T-cell (primary cell): Measurements from ENCODE around the gene IFT27. TPM values are rescaled to one million over a fixed set of nuclear protein-coding genes. Genes with fewer than 3 reads are reported as not detected.

Experiments used
- ATAC-seq, 4 experiments: fragments of 200-7000 bp in 3 of 4; fragments of 150-1000 bp in 1 of 4; cut with Tn5 transposase; replicated peaks in 1 of 4; 1 replicate in 3 of 4; 2 replicates in 1 of 4; pipeline ENCODE4 v1.10.0; 2021; ENCODE audit warnings: moderate library complexity in 3 of 4, mild to moderate bottlenecking in 2 of 4, moderate number of reproducible peaks in 1 of 4
- CTCF ChIA-PET, 2 donors: fragments of 300-600 bp; sonication (Branson Sonifier 250); formaldehyde crosslinking; loops; one replicate each; lab custom pipeline; 2022; ENCODE audit warnings: antibody characterized with exemption in 2 of 2; lab: Charles Lee
- POLR2A ChIA-PET, 2 donors: fragments of 300-600 bp; sonication (Branson Sonifier 250); formaldehyde crosslinking; loops; one replicate each; lab custom pipeline; 2022; ENCODE audit warnings: antibody characterized with exemption in 2 of 2; lab: Charles Lee
- DNase-seq, 35 experiments: peaks; one replicate each; pipeline versions ENCODE4 v3.0.0 to v3.0.0-alpha.2; 2013 to 2023
- H3K27ac ChIP-seq: one replicate; pipeline ENCODE4 v1.5.1; 2013; ENCODE audit warnings: low read length
- H3K27me3 ChIP-seq, 2 experiments: replicated peaks in 1 of 2; 1 replicate in 1 of 2; 2 replicates in 1 of 2; pipeline versions ENCODE4 v1.6.1 to v1.7.0; 2013; ENCODE audit warnings: low read length in 1 of 2, mixed read lengths in 1 of 2; ENCODE audit not compliant: control insufficient read depth in 2 of 2, insufficient read depth in 2 of 2; ENCODE audit errors: extremely low read depth in 1 of 2
- H3K36me3 ChIP-seq, 2 donors: 1 replicate in 1 of 2; 2 replicates in 1 of 2; pipeline versions ENCODE4 v1.6.1 to v1.7.0; 2013; ENCODE audit warnings: low read length in 1 of 2; ENCODE audit not compliant: control insufficient read depth in 2 of 2, insufficient read depth in 1 of 2; ENCODE audit errors: extremely low read depth in 1 of 2
- H3K4me1 ChIP-seq, 2 experiments: 1 replicate in 1 of 2; 2 replicates in 1 of 2; pipeline versions ENCODE4 v1.6.1 to v1.7.0; 2013; ENCODE audit warnings: low read length in 2 of 2, mixed read lengths in 1 of 2; ENCODE audit not compliant: insufficient read depth in 2 of 2, control insufficient read depth in 1 of 2; ENCODE audit errors: extremely low read depth in 1 of 2
- H3K4me3 ChIP-seq, 2 donors: 1 replicate in 1 of 2; 2 replicates in 1 of 2; pipeline versions ENCODE4 v1.5.1 to v1.7.0; 2013; ENCODE audit warnings: mild to moderate bottlenecking in 2 of 2, low read length in 1 of 2, moderate library complexity in 1 of 2; ENCODE audit not compliant: control insufficient read depth in 1 of 2; ENCODE audit errors: extremely low read depth in 1 of 2
- H3K9me3 ChIP-seq: 2 replicates; pipeline ENCODE4 v1.7.0; 2013
- H3K27ac Mint-ChIP-seq, 2 donors: one replicate each; pipeline ENCODE4 v1.8.0; 2020 to 2021; ENCODE audit warnings: mild to moderate bottlenecking in 2 of 2, mixed read lengths in 2 of 2
- H3K27me3 Mint-ChIP-seq, 2 donors: one replicate each; pipeline ENCODE4 v1.8.0; 2021 to 2022; ENCODE audit warnings: mixed read lengths in 2 of 2
- H3K36me3 Mint-ChIP-seq: one replicate; pipeline ENCODE4 v1.8.0; 2021; ENCODE audit warnings: mixed read lengths
- H3K4me1 Mint-ChIP-seq, 3 donors: one replicate each; pipeline ENCODE4 v1.8.0; 2020 to 2022; ENCODE audit warnings: mixed read lengths in 3 of 3, mild to moderate bottlenecking in 1 of 3
- H3K4me3 Mint-ChIP-seq, 3 donors: one replicate each; pipeline ENCODE4 v1.8.0; 2020 to 2022; ENCODE audit warnings: mild to moderate bottlenecking in 3 of 3, mixed read lengths in 3 of 3, moderate library complexity in 3 of 3
- H3K9me3 Mint-ChIP-seq, 3 donors: one replicate each; pipeline ENCODE4 v1.8.0; 2020 to 2022; ENCODE audit warnings: mixed read lengths in 3 of 3
- whole genome bisulfite sequencing: methylation state at CpG from one replicate; pipeline ENCODE4 v1.1.5; 2013; ENCODE audit warnings: missing lambda C conversion rate; ENCODE audit not compliant: insufficient coverage; 5-methylcytosine and 5-hydroxymethylcytosine counted together
- total RNA-seq, 35 experiments: library from RNA in 6 of 35; stranded (reverse) in 6 of 35; fragments of 120-200 nt in 1 of 35; gene quantifications; one replicate each; pipeline versions ENCODE4 v1.2.1 to v1.2.4 and lab custom pipeline; 2013 to 2026

IFT27 gene
- total RNA-seq, 5 donors from 2014 or later (not counting 1 experiment from before 2014, with no cell fraction given): 19.1 to 34.5 (median 32.0) TPM

DNA sequence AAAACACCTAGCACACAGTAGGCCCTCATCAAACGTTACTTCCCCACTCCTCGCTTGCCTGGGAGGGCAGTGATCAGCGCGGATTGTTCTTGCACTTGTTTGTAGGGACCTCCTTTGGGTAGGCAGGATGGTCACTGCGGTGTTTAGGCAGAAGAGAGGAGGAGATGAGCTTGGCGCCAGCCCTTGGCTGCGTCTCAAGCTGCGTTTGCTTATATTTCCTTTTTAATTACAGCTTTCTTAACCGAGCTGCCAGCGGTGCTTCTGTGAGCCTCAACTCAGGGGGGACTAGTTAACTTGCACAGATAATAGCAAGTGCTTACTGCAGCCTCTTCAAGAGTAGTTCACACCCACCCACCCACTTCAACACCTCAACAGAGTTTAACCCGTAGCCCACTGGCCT is 15.1 kb downstream of the IFT27 start:
- no peak for DNase-seq
- no peaks in the 10 kb centered on the region for H3K9me3 Mint-ChIP-seq
- Histone ChIP-seq H3K4me1 (peaks cover 0 to 11% of the 10 kb centered on the region in 2 experiments), H3K4me3 (no peak overlapping the region), H3K27ac (no peak overlapping the region), H3K27me3 (peaks cover 0 to 8% of the 10 kb centered on the region in 2 experiments), H3K36me3 (peaks cover 3 to 9% of the 10 kb centered on the region in 2 donors), H3K9me3 (no peaks in the 10 kb centered on the region)
- no peak overlapping the region for H3K4me3 Mint-ChIP-seq
- ATAC-seq: no peak
- POLR2A ChIA-PET: no interaction called here
- no peak overlapping the region for H3K27ac Mint-ChIP-seq
- 71% methylated on average over 2 of the region's 11 CpGs for WGBS
- H3K36me3 Mint-ChIP-seq: peaks cover 15% of the 10 kb centered on the region
- H3K27me3 Mint-ChIP-seq: no peaks in the 10 kb centered on the region
- peaks cover 5 to 11% (median 7%) of the 10 kb centered on the region in 3 donors for H3K4me1 Mint-ChIP-seq
- CTCF ChIA-PET: interaction anchor here (0.5 to 0.6 kb wide), 2 partner anchors 215 to 555 kb away, joined by 3 to 9 read pairs; no protein-coding TSS in a partner anchor

DNA sequence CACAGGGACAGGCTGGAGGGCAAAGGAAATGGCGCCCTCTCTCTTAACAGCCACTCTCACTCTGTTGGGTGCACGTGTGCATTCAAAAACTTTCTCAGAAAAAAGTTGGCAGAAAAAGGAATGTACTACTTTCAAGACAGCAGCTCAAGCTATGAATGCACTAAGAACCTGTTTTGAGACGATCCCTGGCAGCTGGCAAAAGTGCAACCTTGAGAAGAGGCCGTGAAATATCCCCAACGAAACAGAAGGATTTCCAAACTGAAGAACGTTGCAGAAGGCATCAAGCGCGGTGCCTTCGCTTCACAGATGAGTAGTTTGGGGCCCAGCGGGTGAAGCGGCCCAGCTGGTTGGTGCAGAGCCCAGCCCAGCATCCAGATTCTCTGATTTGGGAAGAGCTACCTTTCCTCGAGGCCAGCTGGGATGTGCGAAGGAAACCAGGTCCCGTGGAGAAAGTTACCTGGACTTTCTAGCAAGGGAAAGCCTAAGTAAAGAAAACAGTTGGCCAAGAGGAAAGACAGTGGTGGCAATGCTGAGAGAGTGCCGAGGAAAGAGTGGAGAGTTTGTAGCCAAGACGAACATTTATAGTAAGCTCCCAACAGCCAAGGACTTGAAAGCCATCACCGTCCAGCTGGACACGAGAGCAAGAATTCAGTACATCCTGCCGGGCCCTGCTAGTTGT is 16.3 kb downstream of the IFT27 start:
- Mint-ChIP-seq H3K4me1 (peaks cover 5 to 11% (median 7%) of the 10 kb centered on the region in 3 donors), H3K9me3 (no peaks in the 10 kb centered on the region), H3K27me3 (peaks cover 3 to 5% of the 10 kb centered on the region in 2 donors), H3K4me3 (no peak overlapping the region), H3K27ac (no peak overlapping the region), H3K36me3 (peaks cover 9% of the 10 kb centered on the region)
- Histone ChIP-seq H3K4me1 (peaks cover 0 to 12% of the 10 kb centered on the region in 2 experiments), H3K27ac (no peak overlapping the region), H3K9me3 (no peaks in the 10 kb centered on the region), H3K4me3 (no peak overlapping the region), H3K27me3 (peaks cover 0 to 11% of the 10 kb centered on the region in 2 experiments), H3K36me3 (peaks cover 3 to 4% of the 10 kb centered on the region in 2 donors)
- WGBS: 92% methylated on average over 18 of the region's 19 CpGs
- DNase-seq (no peak), ATAC-seq (no peak)
- ChIA-PET POLR2A (no interaction called here), CTCF (interaction anchor here in 1 of 2 donors (0.6 kb wide), 1 partner anchor 220 kb away, joined by 4 read pairs; no protein-coding TSS in a partner anchor)

DNA sequence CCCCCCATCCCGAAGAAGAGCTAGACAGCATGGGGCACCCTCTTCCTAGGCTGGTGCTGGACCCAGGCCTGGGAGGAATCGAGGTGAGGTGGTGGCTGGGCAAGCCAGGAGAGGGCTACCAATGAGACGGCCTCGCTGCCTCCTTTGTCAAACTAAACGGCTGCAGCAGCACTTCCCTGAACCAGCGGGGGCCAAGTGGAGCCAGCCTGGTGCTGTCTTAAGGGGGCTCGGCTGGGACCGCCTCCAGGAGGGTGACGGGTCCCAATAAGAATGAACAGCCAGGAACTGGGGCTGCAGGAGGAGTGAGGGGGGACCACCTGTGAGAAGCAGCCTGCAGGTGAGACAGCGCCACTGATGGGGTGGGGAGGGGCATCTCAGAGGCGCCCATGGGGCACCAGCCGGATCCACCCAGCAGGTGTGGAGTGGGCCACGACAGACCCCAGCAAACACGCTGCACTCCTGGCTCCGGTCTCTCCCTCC is 17.1 kb downstream of the IFT27 start:
- H3K4me1 ChIP-seq: peaks cover 0 to 12% of the 10 kb centered on the region in 2 experiments
- H3K36me3 Mint-ChIP-seq: peaks cover 9% of the 10 kb centered on the region
- POLR2A ChIA-PET: interaction anchor here in 1 of 2 donors (0.6 kb wide), 1 partner anchor 1999 kb away, joined by 8 read pairs; no protein-coding TSS in a partner anchor

DNA sequence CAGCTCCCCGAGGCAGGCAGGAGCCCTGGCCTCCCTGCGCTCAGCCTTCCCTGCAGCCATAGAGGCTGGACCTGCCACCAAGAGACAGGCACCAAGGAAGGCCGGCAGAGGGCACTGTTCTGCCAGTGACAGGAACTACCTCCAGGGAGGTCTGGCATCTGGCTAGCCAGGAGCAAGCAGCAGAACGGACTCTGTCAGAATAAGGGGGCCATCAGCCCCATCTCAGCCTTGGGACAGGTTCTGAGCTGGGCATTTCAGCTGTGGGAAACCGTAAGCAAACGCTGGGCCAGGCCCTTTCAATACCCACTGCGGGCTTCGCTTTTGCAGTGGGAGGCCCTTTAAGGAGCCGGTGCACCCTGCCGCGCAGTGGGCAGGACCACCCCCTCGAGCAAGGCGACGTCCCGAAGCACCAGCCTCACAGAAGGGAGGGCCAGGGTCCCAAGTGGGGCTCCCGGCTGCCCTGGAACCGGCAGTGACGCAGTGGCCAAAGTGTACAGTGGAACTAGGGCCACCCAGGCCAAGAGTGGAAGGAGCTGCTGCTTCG is 18.2 kb downstream of the IFT27 start:
- H3K36me3 Mint-ChIP-seq: peaks cover 5% of the 10 kb centered on the region
- peaks cover 5 to 11% (median 7%) of the 10 kb centered on the region in 3 donors for H3K4me1 Mint-ChIP-seq
- H3K4me3 ChIP-seq: no peak overlapping the region
- H3K36me3 ChIP-seq: peaks cover 0 to 4% of the 10 kb centered on the region in 2 donors
- ATAC-seq: peak; percentile 70 to 87 (median 84)
- 65% methylated on average over 18 of the region's 19 CpGs for WGBS
- no peaks in the 10 kb centered on the region for H3K9me3 Mint-ChIP-seq
- peaks cover 10 to 22% of the 10 kb centered on the region in 2 donors for H3K27me3 Mint-ChIP-seq
- no peak overlapping the region for H3K27ac Mint-ChIP-seq
- no peak overlapping the region for H3K27ac ChIP-seq
- peaks cover 0 to 12% of the 10 kb centered on the region in 2 experiments for H3K4me1 ChIP-seq
- H3K27me3 ChIP-seq: peaks cover 0 to 28% of the 10 kb centered on the region in 2 experiments
- ChIA-PET CTCF (interaction anchor here (1.0 to 1.9 kb wide), 3 partner anchors 18 to 220 kb away, joined by 4 to 6 read pairs (median 4); partner anchors contain the start of gene IFT27 (in 1 of the 2)), POLR2A (no interaction called here)
- peak; percentile 29 to 77 (median 64) for DNase-seq
- H3K4me3 Mint-ChIP-seq: no peak overlapping the region
- no peaks in the 10 kb centered on the region for H3K9me3 ChIP-seq

More for the DNA sequence above, 17.1 kb downstream of the IFT27 start:
- Histone ChIP-seq H3K27ac (no peak overlapping the region), H3K9me3 (no peaks in the 10 kb centered on the region), H3K36me3 (peaks cover 3 to 4% of the 10 kb centered on the region in 2 donors), H3K4me3 (no peak overlapping the region), H3K27me3 (peaks cover 0 to 19% of the 10 kb centered on the region in 2 experiments)
- H3K4me1 Mint-ChIP-seq: peaks cover 5 to 11% (median 7%) of the 10 kb centered on the region in 3 donors
- CTCF ChIA-PET: interaction anchor here in 1 of 2 donors (1.9 kb wide), 1 partner anchor 218 kb away, joined by 4 read pairs; no protein-coding TSS in a partner anchor
- DNase-seq (no peak), ATAC-seq (no peak)
- WGBS: 89% methylated on average over 14 of the region's 15 CpGs
- H3K27me3 Mint-ChIP-seq: peaks cover 3 to 12% of the 10 kb centered on the region in 2 donors
- H3K4me3 Mint-ChIP-seq: no peak overlapping the region
- no peaks in the 10 kb centered on the region for H3K9me3 Mint-ChIP-seq
- no peak overlapping the region for H3K27ac Mint-ChIP-seq

DNA sequence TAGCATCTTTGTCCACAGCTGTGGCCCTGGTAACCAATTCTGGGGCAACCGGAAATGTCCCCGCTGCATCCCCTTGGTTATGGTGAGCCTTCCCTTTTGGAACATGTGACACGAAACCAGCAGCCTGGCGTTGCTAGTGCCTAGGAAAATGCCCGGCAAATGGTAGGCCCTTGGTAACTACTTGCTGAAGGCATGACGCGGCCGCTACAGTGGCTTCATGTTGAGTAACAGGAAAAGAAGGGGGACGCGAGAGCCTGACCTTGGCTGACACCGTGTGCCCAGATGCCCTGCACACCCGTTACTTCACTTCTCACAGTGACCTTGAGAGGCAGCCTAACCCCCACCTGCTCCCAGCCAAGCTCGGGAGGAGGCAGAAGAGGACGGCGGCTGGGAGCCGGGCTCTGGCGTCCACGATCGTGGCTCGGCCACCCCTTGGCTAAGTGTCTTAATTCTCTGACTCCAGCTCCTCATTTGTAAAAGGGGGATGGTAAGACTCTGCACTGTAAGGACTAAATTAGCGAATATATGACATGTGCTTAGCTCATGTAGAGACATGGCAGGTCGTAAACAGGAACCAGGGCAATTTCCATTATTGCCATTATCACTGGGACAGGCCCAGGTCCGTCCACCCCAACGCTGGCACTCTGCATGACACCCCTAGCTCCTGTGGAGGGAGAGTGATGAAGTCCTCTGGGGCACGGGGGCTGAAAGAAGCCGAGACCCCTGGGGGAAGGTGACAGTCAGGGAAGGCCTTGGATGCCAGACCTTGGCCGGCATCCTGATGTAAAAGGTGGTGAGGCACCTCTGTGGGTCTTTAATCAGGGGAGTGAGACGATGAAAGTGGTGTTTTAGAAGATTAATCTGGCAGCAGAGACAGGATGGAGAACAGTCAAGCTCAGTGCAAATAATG is 18.9 kb downstream of the IFT27 start:
- Histone ChIP-seq H3K27me3 (peaks cover 0 to 28% of the 10 kb centered on the region in 2 experiments), H3K36me3 (no peaks in the 10 kb centered on the region), H3K4me1 (peaks cover 0 to 12% of the 10 kb centered on the region in 2 experiments), H3K4me3 (no peak overlapping the region), H3K9me3 (no peaks in the 10 kb centered on the region), H3K27ac (no peak overlapping the region)
- ChIA-PET POLR2A (interaction anchor here in 1 of 2 donors (0.5 kb wide), 1 partner anchor 208 kb away, joined by 6 read pairs; no protein-coding TSS in a partner anchor), CTCF (interaction anchor here (1.0 to 1.9 kb wide), 3 partner anchors 14 to 220 kb away, joined by 4 read pairs; no protein-coding TSS in a partner anchor)
- peaks cover 15 to 27% of the 10 kb centered on the region in 2 donors for H3K27me3 Mint-ChIP-seq
- peaks cover 5 to 11% (median 7%) of the 10 kb centered on the region in 3 donors for H3K4me1 Mint-ChIP-seq
- no peak for ATAC-seq
- no peak overlapping the region for H3K27ac Mint-ChIP-seq
- H3K9me3 Mint-ChIP-seq: no peaks in the 10 kb centered on the region
- no peak for DNase-seq
- WGBS: 73% methylated on average over 9 of the region's 28 CpGs
- no peaks in the 10 kb centered on the region for H3K36me3 Mint-ChIP-seq
- no peak overlapping the region for H3K4me3 Mint-ChIP-seq
